ENCODE data around the gene PI4KA.
"Not testable (repeated sequence)": the region's sequence is repeated elsewhere in the genome, so short reads cannot be mapped to it uniquely, and the experiment has no call there.

- not testable (repeated sequence) for TF ChIP-seq CTCF, POLR2A (IDR thresholded peaks at IDR 0.05)
These were observed 156.9 kb downstream of the PI4KA start for GRCh38 chr22:20701680-20702136.

Data from prostate gland (tissue), 2 donors.